HG02642 (cell line): ENCODE data around the gene TRAPPC11.
"Not testable (repeated sequence)": the region's sequence is repeated elsewhere in the genome, so short reads cannot be mapped to it uniquely, and the experiment has no call there.

Experiments
- ATAC-seq: cut with Tn5 transposase; IDR thresholded peaks from one replicate; pipeline ENCODE4 v1.9.1; 2021; ENCODE audit warnings: mild to moderate bottlenecking; ENCODE audit not compliant: unreplicated experiment, poor library complexity

The TRAPPC11 gene

GRCh38 chr4:183718876-183719275 is 59.8 kb downstream of the TRAPPC11 start:
- no peak for ATAC-seq

- no peak for ATAC-seq
These were observed 62.4 kb downstream of the TRAPPC11 start for GRCh38 chr4:183721207-183722081.

- peak; percentile 87 for ATAC-seq
These were observed 63.9 kb downstream of the TRAPPC11 start for GRCh38 chr4:183722731-183723560.

GRCh38 chr4:183723561-183724228 is 64.6 kb downstream of the TRAPPC11 start:
- ATAC-seq, result no peak

DNA sequence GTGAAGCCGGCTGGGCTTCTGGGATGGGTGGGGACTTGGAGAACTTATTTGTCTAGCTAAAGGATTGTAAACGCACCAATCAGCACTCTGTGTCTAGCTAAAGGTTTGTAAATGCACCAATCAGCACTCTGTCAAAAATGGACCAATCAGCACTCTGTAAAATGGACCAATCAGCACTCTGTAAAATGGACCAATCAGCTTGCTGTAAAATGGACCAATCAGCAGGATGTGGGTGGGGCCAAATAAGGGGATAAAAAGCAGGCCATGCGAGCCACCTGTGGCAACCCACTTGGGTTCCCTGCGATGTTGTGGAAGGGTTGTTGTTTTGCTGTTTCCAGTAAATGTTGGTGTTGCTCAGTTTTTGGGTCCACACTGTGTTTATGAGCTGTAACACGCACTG is 66.5 kb downstream of the TRAPPC11 start:
- ATAC-seq, result not testable (repeated sequence)

DNA sequence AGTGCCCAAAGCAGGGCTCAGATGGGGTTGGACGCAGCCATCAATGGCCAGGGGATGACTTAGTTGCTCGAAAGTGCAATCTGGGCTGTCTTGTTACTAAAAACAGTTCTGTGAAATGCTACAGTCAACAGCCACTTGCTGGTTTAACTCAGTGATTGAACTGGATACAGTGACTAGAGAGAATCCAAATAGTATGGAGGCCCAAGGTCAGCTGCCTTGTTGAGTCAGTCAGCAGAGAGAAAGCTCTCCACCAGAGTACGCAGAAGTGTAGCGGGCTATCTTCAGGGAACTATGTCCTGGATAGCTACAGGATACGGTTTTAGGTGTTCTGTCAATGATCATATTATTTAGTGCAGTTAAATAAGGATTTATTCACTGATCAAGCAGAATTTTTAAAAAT is 68.4 kb downstream of the TRAPPC11 start:
- ATAC-seq, result no peak

GRCh38 chr4:183728223-183729068 is 69.4 kb downstream of the TRAPPC11 start:
- ATAC-seq, result no peak

- ATAC-seq, result no peak
These were observed 69.9 kb downstream of the TRAPPC11 start for GRCh38 chr4:183729069-183729406.

GRCh38 chr4:183729430-183730328 is 70.6 kb downstream of the TRAPPC11 start:
- ATAC-seq, result no peak

- no peak for ATAC-seq
These were observed 73.2 kb downstream of the TRAPPC11 start for GRCh38 chr4:183732296-183732695.

- no peak for ATAC-seq
These were observed 74.1 kb downstream of the TRAPPC11 start for GRCh38 chr4:183733181-183733580.

DNA sequence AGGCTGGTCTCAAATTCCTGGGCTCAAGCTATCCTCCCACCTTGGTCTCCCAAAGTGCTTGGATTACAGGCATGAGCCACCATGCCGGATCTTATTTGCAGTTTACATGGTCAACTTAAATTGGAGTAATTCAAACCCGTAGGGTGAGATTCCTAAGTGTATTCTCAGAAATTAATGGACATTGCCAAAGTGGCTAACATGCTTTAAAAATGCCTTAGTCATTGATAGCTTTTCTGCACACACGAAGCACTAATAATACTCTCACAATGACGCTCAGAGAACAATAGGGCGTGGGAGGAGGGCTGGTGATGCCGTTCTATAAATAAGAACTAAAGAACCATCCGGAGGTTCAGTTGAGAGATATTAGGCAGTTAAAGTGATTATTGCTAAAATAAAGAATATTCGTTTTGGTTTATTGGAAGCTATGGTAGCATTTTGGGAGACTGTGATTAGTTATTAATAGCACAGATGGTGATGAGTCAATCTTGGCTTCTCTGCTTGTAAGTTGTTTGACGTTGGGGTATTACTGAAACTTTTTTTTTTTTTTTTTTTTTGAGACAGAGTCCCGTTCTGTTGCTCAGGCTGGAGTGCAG is 79.1 kb downstream of the TRAPPC11 start:
- no peak for ATAC-seq

DNA sequence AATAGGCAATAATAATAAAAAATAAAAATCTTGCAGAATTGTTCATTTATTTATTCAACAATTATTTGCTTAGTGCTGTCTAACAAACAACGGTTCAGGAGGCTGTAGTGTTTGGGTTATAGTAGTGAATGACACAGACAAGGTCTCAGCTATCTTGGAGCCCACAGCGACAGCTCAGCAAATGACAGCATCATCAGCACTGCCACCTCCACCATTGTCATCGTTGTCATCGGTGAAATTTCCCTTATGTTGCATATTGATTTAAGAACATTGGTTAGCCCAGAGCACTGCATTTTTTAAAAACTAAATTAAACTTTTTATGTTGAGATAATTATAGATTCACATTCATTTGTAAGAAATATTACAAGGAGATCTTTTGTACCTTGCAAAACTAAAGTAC is 79.9 kb downstream of the TRAPPC11 start:
- ATAC-seq, result no peak

DNA sequence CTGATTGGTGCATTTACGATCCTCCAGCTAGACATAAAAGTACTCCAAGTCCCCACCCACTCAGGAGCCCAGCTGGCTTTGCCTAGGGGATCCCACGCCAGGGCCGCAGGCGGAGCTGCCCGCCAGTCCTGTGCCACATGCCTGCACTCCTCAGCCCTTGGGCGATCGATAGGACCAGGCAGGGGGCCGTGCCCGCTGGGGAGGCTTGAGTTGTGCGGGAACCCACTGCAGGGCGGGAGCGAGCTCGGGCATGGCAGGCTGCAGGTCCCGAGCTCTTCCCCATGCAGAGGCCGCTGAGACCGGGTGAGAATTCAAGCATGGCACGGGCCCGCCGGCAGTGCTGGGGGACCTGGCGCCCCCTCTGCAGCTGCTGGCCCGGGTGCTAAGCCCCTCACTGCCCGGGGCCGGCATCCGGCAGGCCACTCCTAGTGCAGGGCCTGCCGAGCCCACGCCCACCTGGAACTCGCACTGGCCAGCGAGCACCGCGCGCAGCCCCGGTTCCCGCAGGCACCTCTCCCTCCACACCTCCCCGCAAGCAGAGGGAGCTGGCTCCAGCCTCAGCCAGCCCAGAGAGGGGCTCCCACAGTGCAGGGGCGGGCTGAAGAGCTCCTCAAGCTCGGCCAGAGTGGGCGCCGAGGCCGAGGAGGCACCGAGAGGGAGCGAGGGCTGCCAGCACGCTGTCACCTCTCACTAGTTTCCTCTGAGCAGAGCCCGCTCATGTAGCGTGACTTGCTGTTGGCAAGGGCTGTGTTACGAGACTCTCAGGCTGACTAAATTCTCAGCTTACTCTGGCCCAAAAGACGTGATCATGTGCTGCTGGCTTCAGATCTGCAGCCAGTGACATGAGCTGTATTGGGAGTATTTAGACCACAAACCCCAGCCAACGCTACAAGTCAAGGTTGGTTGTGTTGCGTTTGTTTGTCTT is 87.5 kb downstream of the TRAPPC11 start:
- no peak for ATAC-seq

GRCh38 chr4:183747380-183747779 is 88.3 kb downstream of the TRAPPC11 start:
- ATAC-seq, result no peak

GRCh38 chr4:183747931-183748670 is 89.0 kb downstream of the TRAPPC11 start:
- ATAC-seq, result no peak

GRCh38 chr4:183751106-183751505 is 92.0 kb downstream of the TRAPPC11 start:
- ATAC-seq, result no peak
